MM.1S (cell line): Measurements from ENCODE around the gene IPCEF1.

ENCODE experiments used
- DNase-seq: peaks from one replicate; pipeline ENCODE4 v3.0.0-alpha.2; 2015
- H2AFZ ChIP-seq: fragments of 300-600 bp; sonication (generic); 2 replicates; pipeline ENCODE4 v1.6.0; 2016; ENCODE audit warnings: antibody characterized with exemption, low read length
- H3F3A ChIP-seq: fragments of 300-600 bp; sonication (generic); 2 replicates; pipeline ENCODE4 v1.6.1; 2016; ENCODE audit warnings: mild to moderate bottlenecking, antibody characterized with exemption, low read length, moderate library complexity, mixed read lengths; ENCODE audit not compliant: insufficient read depth
- H3K27ac ChIP-seq: fragments of 300-600 bp; sonication (generic); 2 replicates; pipeline ENCODE4 v1.5.1; 2016; ENCODE audit warnings: mild to moderate bottlenecking, low read length
- H3K27me3 ChIP-seq: fragments of 300-600 bp; sonication (generic); replicated peaks from 2 replicates; pipeline ENCODE4 v1.6.0; 2016; ENCODE audit warnings: low read length; ENCODE audit not compliant: insufficient read depth
- H3K36me3 ChIP-seq: fragments of 300-600 bp; sonication (generic); replicated peaks from 2 replicates; pipeline ENCODE4 v1.6.1; 2016; ENCODE audit warnings: mild to moderate bottlenecking, low read length, mixed read lengths; ENCODE audit not compliant: insufficient read depth
- H3K4me1 ChIP-seq: fragments of 300-600 bp; sonication (generic); 2 replicates; pipeline ENCODE4 v1.6.1; 2016; ENCODE audit warnings: low read length, mixed read lengths
- H3K4me2 ChIP-seq: fragments of 300-600 bp; sonication (generic); 2 replicates; pipeline ENCODE4 v1.6.0; 2016; ENCODE audit warnings: low read depth, low read length
- H3K4me3 ChIP-seq: fragments of 300-600 bp; sonication (generic); 2 replicates; pipeline ENCODE4 v1.5.1; 2016; ENCODE audit warnings: low read length, mixed read lengths
- H3K79me2 ChIP-seq: fragments of 300-600 bp; sonication (generic); 2 replicates; pipeline ENCODE4 v1.6.1; 2016; ENCODE audit warnings: mixed run types, low read length, mixed read lengths
- H3K9ac ChIP-seq: fragments of 300-600 bp; sonication (generic); 2 replicates; pipeline ENCODE4 v1.6.1; 2016; ENCODE audit warnings: low read length, mixed read lengths
- H3K9me2 ChIP-seq: fragments of 300-600 bp; sonication (generic); replicated peaks from 2 replicates; pipeline ENCODE4 v1.6.1; 2016; ENCODE audit warnings: mild to moderate bottlenecking, low read length, mixed read lengths; ENCODE audit not compliant: insufficient read depth
- H3K9me3 ChIP-seq: fragments of 300-600 bp; sonication (generic); replicated peaks from 2 replicates; pipeline ENCODE4 v1.6.1; 2016; ENCODE audit warnings: mild to moderate bottlenecking, low read length, mixed read lengths; ENCODE audit not compliant: insufficient read depth
- H4K20me1 ChIP-seq: fragments of 300-600 bp; sonication (generic); 2 replicates; pipeline ENCODE4 v1.6.1; 2016; ENCODE audit warnings: mild to moderate bottlenecking, low read length, moderate library complexity, mixed read lengths; ENCODE audit not compliant: insufficient read depth
- CTCF ChIP-seq: fragments of 300-600 bp; sonication (generic); IDR thresholded peaks from 2 replicates; pipeline ENCODE4 v1.5.1; 2016; ENCODE audit warnings: antibody characterized with exemption, low read length, mixed read lengths
- EZH2 ChIP-seq: fragments of 300-600 bp; sonication (generic); optimal IDR thresholded peaks from 2 replicates; pipeline ENCODE3; 2017; ENCODE audit warnings: low read depth, mild to moderate bottlenecking, antibody characterized with exemption, low read length, mixed read lengths
- EZH2phosphoT487 ChIP-seq: fragments of 300-600 bp; sonication (generic); IDR thresholded peaks from 2 replicates; pipeline ENCODE4 v1.6.1; 2018; ENCODE audit warnings: antibody characterized with exemption, low read length

Gene IPCEF1

GRCh38 chr6:154238831-154239230 is 117.8 kb downstream of the IPCEF1 start:
- Histone ChIP-seq H2AFZ (no peak overlapping the region), H3F3A (no peaks in the 10 kb centered on the region), H3K4me2 (no peak overlapping the region), H3K27me3 (no peaks in the 10 kb centered on the region), H3K36me3 (no peaks in the 10 kb centered on the region), H4K20me1 (no peaks in the 10 kb centered on the region), H3K4me3 (no peak overlapping the region), H3K4me1 (no peaks in the 10 kb centered on the region), H3K9ac (no peak overlapping the region), H3K9me2 (no peaks in the 10 kb centered on the region), H3K9me3 (no peaks in the 10 kb centered on the region), H3K79me2 (no peaks in the 10 kb centered on the region), H3K27ac (no peak overlapping the region)
- DNase-seq: no peak
- TF ChIP-seq EZH2phosphoT487 (no peak), CTCF (no peak), EZH2 (no peak)

GRCh38 chr6:154236646-154237301 is 119.8 kb downstream of the IPCEF1 start:
- Histone ChIP-seq H3K36me3 (no peaks in the 10 kb centered on the region), H3K9ac (no peak overlapping the region), H3K27ac (no peak overlapping the region), H3K4me1 (no peaks in the 10 kb centered on the region), H3K4me3 (no peak overlapping the region), H3K27me3 (no peaks in the 10 kb centered on the region), H3K9me2 (no peaks in the 10 kb centered on the region), H4K20me1 (no peaks in the 10 kb centered on the region), H3F3A (no peaks in the 10 kb centered on the region), H3K79me2 (no peaks in the 10 kb centered on the region), H3K4me2 (no peak overlapping the region), H3K9me3 (no peaks in the 10 kb centered on the region), H2AFZ (no peak overlapping the region)
- DNase-seq: no peak
- TF ChIP-seq CTCF (no peak), EZH2 (no peak), EZH2phosphoT487 (no peak)

- Histone ChIP-seq H3K9ac (no peak overlapping the region), H2AFZ (no peak overlapping the region), H3K79me2 (no peaks in the 10 kb centered on the region), H3K9me2 (no peaks in the 10 kb centered on the region), H3K4me1 (no peaks in the 10 kb centered on the region), H4K20me1 (no peaks in the 10 kb centered on the region), H3K4me3 (no peak overlapping the region), H3K4me2 (no peak overlapping the region), H3K9me3 (no peaks in the 10 kb centered on the region), H3K27me3 (no peaks in the 10 kb centered on the region), H3F3A (no peaks in the 10 kb centered on the region), H3K36me3 (no peaks in the 10 kb centered on the region), H3K27ac (no peak overlapping the region)
- DNase-seq: no peak
- TF ChIP-seq EZH2phosphoT487: no peak
- no peak for TF ChIP-seq CTCF
- TF ChIP-seq EZH2: no peak
Observed at GRCh38 chr6:154234019-154234772, 122.4 kb downstream of the IPCEF1 start.
